Endothelial cell of umbilical vein (primary cell): Measurements from ENCODE around the gene SRP68. TPM values are rescaled to one million over a fixed set of nuclear protein-coding genes. Genes with fewer than 3 reads are reported as not detected.

Experiments used
- BruUV-seq: library from RNA; stranded (reverse); fragments of 400-500 nt; replicated peaks from 2 replicates; lab custom pipeline; 2021; lab: Mats Ljungman, UMichigan
- CTCF ChIA-PET: fragments of 300-600, 350-600 bp; sonication (Branson Sonifier 250); formaldehyde crosslinking; loops from one replicate; lab custom pipeline; 2021; ENCODE audit warnings: antibody characterized with exemption, inconsistent platforms; lab: Charles Lee
- POLR2A ChIA-PET: fragments of 300-600, 350-600 bp; sonication (Branson Sonifier 250); formaldehyde crosslinking; loops from one replicate; lab custom pipeline; 2021; ENCODE audit warnings: antibody characterized with exemption, inconsistent platforms; lab: Charles Lee
- DNase-seq: peaks from one replicate; pipeline ENCODE4 v3.0.0-alpha.2; 2011; ENCODE audit warnings: low read depth, low spot score
- FAIRE-seq: peaks from 2 replicates; lab custom pipeline; 2011; peaks lifted over from hg19 to GRCh38; lab: Jason Lieb, UNC
- H2AFZ ChIP-seq: 2 replicates; pipeline ENCODE4 v1.6.0; 2012; ENCODE audit warnings: low read depth, low read length, control low read depth, inconsistent platforms
- H3K27ac ChIP-seq: 2 replicates; pipeline ENCODE4 v1.5.1; 2011; ENCODE audit warnings: low read depth, mild to moderate bottlenecking, control low read depth, low read length, moderate library complexity; ENCODE audit not compliant: insufficient read depth
- H3K27me3 ChIP-seq, 2 experiments: 2 replicates each; pipeline versions ENCODE4 v1.6.0 to v1.6.1; 2011; ENCODE audit warnings: low read length in 2 of 2, mixed read lengths in 1 of 2; ENCODE audit not compliant: control insufficient read depth in 2 of 2, insufficient read depth in 2 of 2
- H3K36me3 ChIP-seq, 2 experiments: 2 replicates in 1 of 2; 3 replicates in 1 of 2; pipeline ENCODE4 v1.5.1; 2011; ENCODE audit warnings: low read length in 2 of 2, mild to moderate bottlenecking in 1 of 2, moderate library complexity in 1 of 2; ENCODE audit not compliant: control insufficient read depth in 2 of 2, insufficient read depth in 2 of 2; ENCODE audit errors: extremely low read depth in 1 of 2
- H3K4me1 ChIP-seq: 3 replicates; pipeline ENCODE4 v1.5.1; 2011; ENCODE audit warnings: mild to moderate bottlenecking, low read length; ENCODE audit not compliant: control insufficient read depth, insufficient read depth; ENCODE audit errors: extremely low read depth
- H3K4me2 ChIP-seq: 2 replicates; pipeline ENCODE4 v1.6.1; 2011; ENCODE audit warnings: low read length, control low read depth, mixed read lengths; ENCODE audit not compliant: insufficient read depth
- H3K4me3 ChIP-seq, 3 experiments: fragments of 200-600 bp in 1 of 3; sonication (generic), shearing (Covaris generic) in 1 of 3; replicated peaks in 1 of 3; 2 replicates each; pipeline ENCODE4 v1.5.1; 2011 to 2016; ENCODE audit warnings: control low read depth in 3 of 3, low read length in 3 of 3, mild to moderate bottlenecking in 2 of 3, inconsistent platforms in 1 of 3, low read depth in 1 of 3, moderate library complexity in 1 of 3; ENCODE audit not compliant: insufficient read depth in 1 of 3
- H3K79me2 ChIP-seq: 2 replicates; pipeline ENCODE4 v1.6.0; 2012; ENCODE audit warnings: low read length, inconsistent platforms; ENCODE audit not compliant: control insufficient read depth, insufficient read depth
- H3K9ac ChIP-seq: replicated peaks from 2 replicates; pipeline ENCODE3; 2011; ENCODE audit warnings: low read length, control low read depth; ENCODE audit not compliant: insufficient read depth; ENCODE audit errors: extremely low read depth
- H3K9me1 ChIP-seq: replicated peaks from 3 replicates; pipeline ENCODE4 v1.6.0; 2011; ENCODE audit warnings: mild to moderate bottlenecking, low read length; ENCODE audit not compliant: control insufficient read depth, insufficient read depth; ENCODE audit errors: extremely low read depth
- H3K9me3 ChIP-seq: replicated peaks from 2 replicates; pipeline ENCODE4 v1.5.1; 2012; ENCODE audit warnings: low read length, inconsistent platforms; ENCODE audit not compliant: control insufficient read depth, insufficient read depth
- H4K20me1 ChIP-seq: replicated peaks from 2 replicates; pipeline ENCODE3; 2011; ENCODE audit warnings: mild to moderate bottlenecking, low read length; ENCODE audit not compliant: control insufficient read depth, insufficient read depth; ENCODE audit errors: extremely low read depth
- CTCF ChIP-seq, 2 donors: IDR thresholded peaks; 1 replicate in 1 of 2; 2 replicates in 1 of 2; pipeline ENCODE4 v1.5.1; 2011; ENCODE audit warnings: low read length in 2 of 2, mild to moderate bottlenecking in 2 of 2, moderate library complexity in 2 of 2, control low read depth in 1 of 2, inconsistent platforms in 1 of 2, low read depth in 1 of 2; ENCODE audit not compliant: insufficient read depth in 1 of 2; ENCODE audit errors: extremely low read depth in 1 of 2
- EZH2 ChIP-seq: IDR thresholded peaks from 2 replicates; pipeline ENCODE4 v1.6.1; 2012; ENCODE audit warnings: borderline replicate concordance, low read depth, mild to moderate bottlenecking, moderate library complexity, low read length, inconsistent platforms; ENCODE audit not compliant: severe bottlenecking
- FOS ChIP-seq: IDR thresholded peaks from 2 replicates; pipeline ENCODE4 v1.6.1; 2011; ENCODE audit warnings: mild to moderate bottlenecking, low read length, moderate library complexity, borderline replicate concordance; ENCODE audit not compliant: insufficient read depth
- GATA2 ChIP-seq: IDR thresholded peaks from 2 replicates; pipeline ENCODE4 v1.7.0; 2011; ENCODE audit warnings: low read depth, mild to moderate bottlenecking, moderate library complexity, mixed read lengths, low read length; ENCODE audit not compliant: insufficient read length, insufficient read depth
- JUN ChIP-seq: IDR thresholded peaks from 2 replicates; pipeline ENCODE4 v1.6.1; 2011; ENCODE audit warnings: borderline replicate concordance, low read depth; ENCODE audit not compliant: insufficient read length, insufficient read depth
- MYC ChIP-seq: IDR thresholded peaks from one replicate; pipeline ENCODE4 v1.6.1; 2011; ENCODE audit warnings: mild to moderate bottlenecking, low read depth, low read length
- POLR2A ChIP-seq: IDR thresholded peaks from 2 replicates; pipeline ENCODE4 v1.6.1; 2012; ENCODE audit warnings: low read depth, mild to moderate bottlenecking, control low read depth, low read length
- POLR2AphosphoS5 ChIP-seq: IDR thresholded peaks from 2 replicates; pipeline ENCODE4 v1.6.1; 2012; ENCODE audit warnings: low read depth, mild to moderate bottlenecking, control low read depth, low read length, moderate library complexity; ENCODE audit not compliant: insufficient read depth
- dilution Hi-C: fragments of 300-500 bp; cut with MboI; formaldehyde crosslinking; loops from one replicate; pipeline ENCODE4 v1.15.0; 2019; ENCODE audit warnings: low sequenced_read_pairs; ENCODE audit not compliant: extremely low pct_ligation_motif_present
- intact Hi-C: fragments of 100-400 bp; cut with micrococcal nuclease; formaldehyde crosslinking; loops from one replicate; pipeline ENCODE4 v1.10.0; 2022
- polyA plus RNA-seq, 4 experiments: library from polyadenylated mRNA; depleted of rRNA in 3 of 4; stranded (reverse) in 3 of 4; unstranded in 1 of 4; fragments of >200 nt; gene quantifications; 2 replicates each; pipeline versions ENCODE4 v1.2.1 to v1.2.3, GENCODE V29; 2011 to 2012; ENCODE audit warnings: missing spikeins in 1 of 4
- total RNA-seq: library from RNA; stranded (reverse); gene quantifications from 2 replicates; pipeline ENCODE4 v1.2.3, GENCODE V29; 2021
- TF ChIP-seq, protein P1 (sequence below): IDR thresholded peaks from 2 replicates; pipeline ENCODE4 v1.6.1; 2011; ENCODE audit not compliant: insufficient read depth, insufficient read length

The SRP68 gene
- total and polyA plus RNA-seq, 2 donors (not counting 3 experiments of a cell fraction or from before 2014, with no cell fraction given): 64.6 to 81.7 TPM

DNA sequence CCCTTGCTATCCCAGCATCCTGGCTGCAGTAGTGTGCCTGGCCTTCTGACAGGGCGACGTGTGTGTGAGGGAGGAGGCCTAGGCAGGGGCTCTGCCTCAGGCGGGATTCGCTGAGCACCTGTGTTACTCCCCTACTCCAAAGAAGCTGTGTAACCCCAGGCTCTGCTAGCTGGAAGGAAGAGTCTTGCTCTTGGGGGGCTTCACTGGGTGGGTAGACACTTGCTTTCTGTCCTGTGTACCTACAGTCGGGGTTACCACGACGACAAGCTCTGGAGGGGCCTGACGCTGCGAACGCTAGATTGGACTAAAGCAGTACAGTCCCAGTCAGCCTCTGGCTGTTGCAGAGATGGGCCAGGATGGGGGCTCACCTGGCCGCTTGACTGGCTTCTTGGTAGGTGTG lies 21.7 kb upstream of the SRP68 start:
- ChIA-PET CTCF (interaction anchor here (1.4 kb wide), 1 partner anchor 9 kb away, joined by 4 read pairs; the partner anchor contains the start of gene EXOC7), POLR2A (interaction anchor here (0.6 to 0.7 kb wide), 2 partner anchors 24 to 318 kb away, joined by 3 read pairs; no protein-coding TSS in a partner anchor)
- TF ChIP-seq, protein P1, sequence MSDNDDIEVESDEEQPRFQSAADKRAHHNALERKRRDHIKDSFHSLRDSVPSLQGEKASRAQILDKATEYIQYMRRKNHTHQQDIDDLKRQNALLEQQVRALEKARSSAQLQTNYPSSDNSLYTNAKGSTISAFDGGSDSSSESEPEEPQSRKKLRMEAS: no peak
- peaks cover 10% of the 10 kb centered on the region for H3K4me1 ChIP-seq
- H3K9me1 ChIP-seq: no peaks in the 10 kb centered on the region
- BruUV-seq: no TSS peak
- no peaks in the 10 kb centered on the region for H3K27me3 ChIP-seq
- no peaks in the 10 kb centered on the region for H4K20me1 ChIP-seq
- dilution Hi-C loops (no loop called here), intact Hi-C loops (no loop called here)
- FAIRE-seq (no peak), DNase-seq (no peak)
- H3K9ac ChIP-seq: no peak overlapping the region
- H3K4me3 ChIP-seq: no peak overlapping the region
- no peak overlapping the region for H3K4me2 ChIP-seq
- H2AFZ ChIP-seq: no peak overlapping the region
- H3K79me2 ChIP-seq: no peaks in the 10 kb centered on the region
- H3K9me3 ChIP-seq: no peaks in the 10 kb centered on the region
- H3K27ac ChIP-seq: no peak overlapping the region
- peaks cover 8 to 47% of the 10 kb centered on the region in 2 experiments for H3K36me3 ChIP-seq

DNA sequence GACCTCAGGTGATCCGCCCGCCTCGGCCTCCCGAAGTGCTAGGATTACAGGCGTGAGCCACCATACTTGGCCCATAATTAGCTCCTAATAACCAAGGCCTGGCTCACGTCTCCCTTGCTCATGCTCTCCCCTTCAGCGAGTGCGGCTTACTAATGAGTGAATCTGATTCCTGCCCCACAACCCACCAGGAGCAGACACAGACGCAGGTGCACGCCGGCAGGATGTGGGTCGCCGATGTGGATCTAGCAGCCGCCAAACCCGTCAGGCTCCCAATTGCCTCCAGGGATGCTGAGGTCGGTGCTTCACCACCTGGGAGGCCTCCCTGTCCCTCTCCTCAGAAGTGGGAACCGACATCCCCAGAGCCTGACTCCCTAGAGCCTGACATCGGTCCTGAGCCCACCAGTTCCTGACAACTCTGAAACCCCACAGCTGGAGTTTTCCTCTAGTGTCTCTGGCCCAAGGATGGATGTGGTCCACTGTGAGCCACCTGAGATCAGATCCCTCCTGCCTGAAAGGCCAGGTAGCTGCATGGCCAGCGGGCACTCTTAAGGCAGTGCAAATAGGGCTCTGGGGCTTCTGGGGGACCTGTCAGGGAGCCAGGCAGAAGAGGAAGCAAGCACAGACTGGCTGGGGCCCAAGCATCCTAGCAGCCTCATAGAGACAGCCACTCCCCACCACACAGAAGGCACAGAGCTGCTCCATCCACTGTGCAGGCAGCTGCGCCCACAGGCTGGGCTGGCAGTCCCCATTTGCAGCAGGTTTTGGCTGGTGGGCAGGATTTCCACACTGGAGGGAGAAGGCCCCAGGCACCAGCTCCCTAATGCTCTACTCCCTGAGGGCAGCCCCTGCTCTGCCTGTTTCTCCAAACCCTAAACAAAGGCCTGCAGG lies 20.5 kb upstream of the SRP68 start:
- dilution Hi-C loops (no loop called here), intact Hi-C loops (no loop called here)
- no peaks in the 10 kb centered on the region for H3K27me3 ChIP-seq
- H3K9me1 ChIP-seq: no peaks in the 10 kb centered on the region
- POLR2A ChIA-PET: interaction anchor here (0.7 kb wide), 1 partner anchor 30 kb away, joined by 9 read pairs; no protein-coding TSS in a partner anchor
- peaks cover 10% of the 10 kb centered on the region for H3K4me1 ChIP-seq
- H4K20me1 ChIP-seq: no peaks in the 10 kb centered on the region
- CTCF ChIA-PET: interaction anchor here (1.2 to 1.4 kb wide), 3 partner anchors 11 to 187 kb away, joined by 3 to 4 read pairs (median 3); partner anchors contain the start of gene EXOC7
- H3K4me3 ChIP-seq: no peak overlapping the region
- H3K36me3 ChIP-seq: peaks cover 8 to 60% of the 10 kb centered on the region in 2 experiments
- FAIRE-seq (no peak), DNase-seq (no peak)
- no peak overlapping the region for H3K9ac ChIP-seq
- no peak overlapping the region for H3K27ac ChIP-seq
- H3K9me3 ChIP-seq: no peaks in the 10 kb centered on the region
- no peak for TF ChIP-seq FOS
- TF ChIP-seq EZH2: no peak
- TF ChIP-seq CTCF (IDR thresholded peaks at IDR 0.05; ENCODE audit: extremely low read depth in 1 of 2, insufficient read depth in 1 of 2, low read depth in 1 of 2, low read length in 2 of 2): no peak
- TF ChIP-seq POLR2AphosphoS5: no peak
- TF ChIP-seq MYC: no peak
- TF ChIP-seq, protein P1: no peak
- TF ChIP-seq GATA2: no peak
- no peak for TF ChIP-seq POLR2A
- no peak for TF ChIP-seq JUN
- no peak overlapping the region for H2AFZ ChIP-seq
- H3K4me2 ChIP-seq: no peak overlapping the region
- BruUV-seq: no TSS peak
- H3K79me2 ChIP-seq: no peaks in the 10 kb centered on the region
